Small intestine (tissue), 7 donors: ENCODE data around the gene OR10A3. TPM values are rescaled to one million over a fixed set of nuclear protein-coding genes. Genes with fewer than 3 reads are reported as not detected.

Experiments
- DNase-seq, 2 donors: peaks; one replicate each; pipeline versions ENCODE4 v3.0.0 to v3.0.0-alpha.2; 2013
- FAIRE-seq: peaks from 2 replicates; lab custom pipeline; 2012; peaks lifted over from hg19 to GRCh38; lab: Jason Lieb, UNC
- H3K27ac ChIP-seq, 3 donors: one replicate each; pipeline ENCODE4 v1.5.1; 2013; ENCODE audit warnings: low read length in 2 of 3, mild to moderate bottlenecking in 2 of 3, control low read depth in 1 of 3, inconsistent platforms in 1 of 3, low read depth in 1 of 3, moderate library complexity in 1 of 3
- H3K27me3 ChIP-seq, 3 donors: one replicate each; pipeline ENCODE4 v1.6.1; 2013; ENCODE audit warnings: low read length in 3 of 3, inconsistent platforms in 1 of 3; ENCODE audit not compliant: control insufficient read depth in 3 of 3, insufficient read depth in 3 of 3
- H3K36me3 ChIP-seq, 3 donors: one replicate each; pipeline ENCODE4 v1.6.1; 2013; ENCODE audit warnings: low read length in 3 of 3, inconsistent platforms in 1 of 3, low read depth in 1 of 3, mild to moderate bottlenecking in 1 of 3, moderate library complexity in 1 of 3; ENCODE audit not compliant: control insufficient read depth in 3 of 3, insufficient read depth in 2 of 3
- H3K4me1 ChIP-seq, 3 donors: one replicate each; pipeline ENCODE4 v1.6.1; 2013; ENCODE audit warnings: low read length in 2 of 3, inconsistent platforms in 1 of 3, low read depth in 1 of 3, mild to moderate bottlenecking in 1 of 3, moderate library complexity in 1 of 3; ENCODE audit not compliant: control insufficient read depth in 3 of 3, insufficient read depth in 2 of 3
- H3K4me3 ChIP-seq, 3 donors: one replicate each; pipeline ENCODE4 v1.5.1; 2013; ENCODE audit warnings: low read length in 3 of 3, control low read depth in 1 of 3, inconsistent platforms in 1 of 3, low read depth in 1 of 3, mild to moderate bottlenecking in 1 of 3, moderate library complexity in 1 of 3
- H3K9me3 ChIP-seq, 2 donors: one replicate each; pipeline ENCODE4 v1.6.1; 2013; ENCODE audit warnings: low read depth in 1 of 2, low read length in 1 of 2; ENCODE audit not compliant: control insufficient read depth in 2 of 2, insufficient read depth in 1 of 2
- WGBS, 3 donors: extraction: QIAGEN DNeasy Blood & Tissue Kit; methylation state at CpG; one replicate each; pipeline ENCODE4 v1.1.7; 2013; 5-methylcytosine and 5-hydroxymethylcytosine counted together
- polyA plus RNA-seq, 4 donors: library from polyadenylated mRNA; stranded (reverse) in 3 of 4; unstranded in 1 of 4; fragments of 200-250 nt in 3 of 4; fragments of 120-200 nt in 1 of 4; gene quantifications; one replicate each; pipeline versions ENCODE4 v1.2.1 to v1.2.3, GENCODE V29; 2013
- donor health status: healthy with polysubstance abuse.
- donor health status: control.
- donor health status: control.
- donor health status: Bipolar disorder and iron deficiency.
- donor health status: healthy.

Gene OR10A3
- polyA plus RNA-seq, 4 donors = 0.01 TPM; not detected in 3

- H3K27me3 ChIP-seq = no peaks in the 10 kb centered on the region
- H3K36me3 ChIP-seq = no peaks in the 10 kb centered on the region
- H3K27ac ChIP-seq = no peak overlapping the region
- H3K4me3 ChIP-seq = no peak overlapping the region
- H3K9me3 ChIP-seq = no peaks in the 10 kb centered on the region
- WGBS, 3 donors = 71 to 86% (median 77%) methylated on average over 2 of the region's 2 CpGs
- no peaks in the 10 kb centered on the region for H3K4me1 ChIP-seq
- DNase-seq (no peak), FAIRE-seq (no peak)
Observed at GRCh38 chr11:7974668-7975067, 33.2 kb upstream of the OR10A3 start.

- Histone ChIP-seq H3K36me3 (no peaks in the 10 kb centered on the region), H3K4me1 (no peaks in the 10 kb centered on the region), H3K27me3 (no peaks in the 10 kb centered on the region), H3K4me3 (no peak overlapping the region), H3K9me3 (no peaks in the 10 kb centered on the region), H3K27ac (no peak overlapping the region)
- WGBS, 3 donors = 88 to 89% (median 89%) methylated on average over 5 of the region's 5 CpGs
- FAIRE-seq = no peak
- no peak for DNase-seq
Observed at GRCh38 chr11:7973011-7973410, 31.5 kb upstream of the OR10A3 start.

- no peak overlapping the region for H3K27ac ChIP-seq
- no peaks in the 10 kb centered on the region for H3K4me1 ChIP-seq
- FAIRE-seq (no peak), DNase-seq (no peak)
- H3K9me3 ChIP-seq = no peaks in the 10 kb centered on the region
- no peaks in the 10 kb centered on the region for H3K36me3 ChIP-seq
- no peak overlapping the region for H3K4me3 ChIP-seq
- no peaks in the 10 kb centered on the region for H3K27me3 ChIP-seq
Observed at GRCh38 chr11:7971846-7972245, 30.3 kb upstream of the OR10A3 start.

GRCh38 chr11:7969756-7970646 is 28.5 kb upstream of the OR10A3 start:
- H3K9me3 ChIP-seq = no peaks in the 10 kb centered on the region
- H3K4me1 ChIP-seq = no peaks in the 10 kb centered on the region
- no peaks in the 10 kb centered on the region for H3K27me3 ChIP-seq
- no peak for FAIRE-seq
- WGBS, 3 donors = 67 to 73% (median 67%) methylated on average over 3 of the region's 3 CpGs
- no peak for DNase-seq
- H3K36me3 ChIP-seq = no peaks in the 10 kb centered on the region
- no peak overlapping the region for H3K4me3 ChIP-seq
- H3K27ac ChIP-seq = no peak overlapping the region

GRCh38 chr11:7968686-7969085 is 27.2 kb upstream of the OR10A3 start:
- WGBS, 3 donors = 59 to 76% (median 71%) methylated on average over 2 of the region's 2 CpGs
- H3K9me3 ChIP-seq = no peaks in the 10 kb centered on the region
- no peaks in the 10 kb centered on the region for H3K36me3 ChIP-seq
- H3K27ac ChIP-seq = no peak overlapping the region
- FAIRE-seq (no peak), DNase-seq (no peak)
- no peaks in the 10 kb centered on the region for H3K27me3 ChIP-seq
- H3K4me3 ChIP-seq = no peak overlapping the region
- H3K4me1 ChIP-seq = no peaks in the 10 kb centered on the region

- Histone ChIP-seq H3K4me3 (no peak overlapping the region), H3K9me3 (no peaks in the 10 kb centered on the region), H3K36me3 (no peaks in the 10 kb centered on the region), H3K27me3 (no peaks in the 10 kb centered on the region), H3K27ac (no peak overlapping the region), H3K4me1 (no peaks in the 10 kb centered on the region)
- DNase-seq (no peak), FAIRE-seq (no peak)
Observed at GRCh38 chr11:7967826-7968225, 26.3 kb upstream of the OR10A3 start.

GRCh38 chr11:7967097-7967496 is 25.6 kb upstream of the OR10A3 start:
- Histone ChIP-seq H3K36me3 (no peaks in the 10 kb centered on the region), H3K27me3 (no peaks in the 10 kb centered on the region), H3K4me3 (no peak overlapping the region), H3K4me1 (no peaks in the 10 kb centered on the region), H3K27ac (no peak overlapping the region), H3K9me3 (no peaks in the 10 kb centered on the region)
- FAIRE-seq (no peak), DNase-seq (no peak)
- 68 to 74% (median 69%) methylated on average over 1 of the region's 1 CpG for WGBS, 3 donors

- DNase-seq = no peak
- WGBS, 3 donors = 79 to 89% (median 86%) methylated on average over 1 of the region's 1 CpG
- H3K4me1 ChIP-seq = no peaks in the 10 kb centered on the region
- no peak for FAIRE-seq
- no peaks in the 10 kb centered on the region for H3K9me3 ChIP-seq
- no peak within 1 kb of the TSS for H3K27ac ChIP-seq
- no peaks in the 10 kb centered on the region for H3K36me3 ChIP-seq
- no peak within 1 kb of the TSS for H3K4me3 ChIP-seq
- no peaks in the 10 kb centered on the region for H3K27me3 ChIP-seq
Observed at GRCh38 chr11:7965386-7965785, 23.9 kb upstream of the OR10A3 start, which contains the start of gene NLRP10. TSS of gene NLRP10 (minus strand) at chr11:7965447. CDS start at chr11:7963495, 1,952 bp downstream.

GRCh38 chr11:7964873-7965272 is 23.4 kb upstream of the OR10A3 start:
- Histone ChIP-seq H3K9me3 (no peaks in the 10 kb centered on the region), H3K4me3 (no peak overlapping the region), H3K4me1 (no peaks in the 10 kb centered on the region), H3K27me3 (no peaks in the 10 kb centered on the region), H3K27ac (no peak overlapping the region), H3K36me3 (no peaks in the 10 kb centered on the region)
- no peak for DNase-seq
- FAIRE-seq = no peak
